ENCODE results near the gene DNAH9.
"Not testable (repeated sequence)": the region's sequence is repeated elsewhere in the genome, so short reads cannot be mapped to it uniquely, and the experiment has no call there.

DNAH9 gene

DNA sequence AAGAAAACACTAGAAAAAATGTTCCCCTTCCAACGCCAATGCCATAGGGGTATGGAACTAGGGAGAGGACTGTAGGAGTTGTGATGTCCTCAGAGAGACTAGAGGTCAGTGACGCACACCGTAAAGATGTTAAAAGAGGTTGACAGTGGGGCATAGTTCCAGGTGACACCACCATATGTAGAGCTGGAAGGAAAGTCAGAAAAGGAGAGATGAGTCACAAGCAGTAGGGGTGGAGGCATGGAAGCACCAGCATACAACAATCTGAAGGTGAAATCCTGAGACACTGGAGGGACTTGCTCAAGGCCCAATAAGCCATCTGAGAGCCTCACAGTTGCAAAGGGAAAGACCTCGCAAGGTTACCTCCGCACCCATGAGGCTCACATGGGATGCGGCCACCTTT lies 323.0 kb downstream of the DNAH9 start:
- DNase-seq: no peak

GRCh38 chr17:11922638-11923037 lies 324.4 kb downstream of the DNAH9 start:
- no peak for DNase-seq

GRCh38 chr17:11924076-11924475 lies 325.8 kb downstream of the DNAH9 start:
- DNase-seq: no peak

DNA sequence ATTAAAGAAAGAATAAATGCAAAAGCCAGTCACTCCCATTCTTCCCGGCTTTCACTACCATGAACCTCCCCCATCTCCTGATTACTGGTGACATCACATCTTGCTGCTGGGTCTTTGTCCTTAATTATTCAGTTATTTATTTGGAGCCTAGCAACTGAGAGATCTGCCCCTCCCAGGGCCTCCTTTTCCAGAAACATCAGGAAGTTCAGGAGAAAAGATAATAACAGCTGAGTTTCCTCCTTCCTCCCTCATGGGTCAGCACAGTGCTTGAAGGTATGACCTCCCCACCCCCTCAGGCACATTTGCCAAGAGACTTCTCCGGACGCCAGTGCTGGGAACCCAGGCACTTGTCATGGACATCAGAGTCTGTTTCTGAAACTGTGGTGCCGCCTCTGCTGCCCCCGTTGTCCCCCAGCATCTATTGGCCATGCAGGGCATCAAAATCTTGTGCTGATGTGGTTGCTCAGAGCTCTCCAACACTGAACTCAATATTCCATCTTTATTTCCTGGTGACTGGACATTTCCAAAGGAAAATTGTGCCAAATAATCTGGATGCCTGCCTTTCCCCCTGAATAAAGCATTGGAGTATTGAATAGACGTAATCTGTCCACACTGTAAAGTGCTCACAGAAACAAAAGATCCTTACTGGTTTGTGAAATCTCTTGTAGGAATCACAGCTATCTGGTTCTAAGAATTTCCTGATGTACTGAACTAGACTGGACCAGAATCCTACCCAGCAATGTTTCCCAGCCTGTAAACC lies 327.2 kb downstream of the DNAH9 start:
- DNase-seq: no peak

DNA sequence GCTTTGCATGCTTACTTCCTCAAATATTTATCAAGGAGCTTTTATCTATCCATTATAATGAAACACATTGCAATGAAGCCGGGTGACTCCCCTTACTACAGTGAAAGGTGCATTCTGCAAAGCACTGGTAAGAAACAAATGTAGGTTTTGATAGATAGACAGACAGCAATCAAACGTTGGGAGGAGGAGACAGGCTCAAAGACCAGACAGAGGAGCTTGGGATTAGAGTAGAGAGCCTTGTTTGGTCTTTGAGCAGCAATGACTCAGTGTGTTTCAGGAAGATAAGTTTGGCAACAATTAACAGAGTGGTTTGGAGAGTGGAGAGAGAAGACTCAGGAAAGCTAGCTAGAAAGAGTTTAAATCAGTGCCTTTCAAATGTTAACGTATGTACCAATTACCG lies 330.2 kb downstream of the DNAH9 start:
- DNase-seq: no peak

DNA sequence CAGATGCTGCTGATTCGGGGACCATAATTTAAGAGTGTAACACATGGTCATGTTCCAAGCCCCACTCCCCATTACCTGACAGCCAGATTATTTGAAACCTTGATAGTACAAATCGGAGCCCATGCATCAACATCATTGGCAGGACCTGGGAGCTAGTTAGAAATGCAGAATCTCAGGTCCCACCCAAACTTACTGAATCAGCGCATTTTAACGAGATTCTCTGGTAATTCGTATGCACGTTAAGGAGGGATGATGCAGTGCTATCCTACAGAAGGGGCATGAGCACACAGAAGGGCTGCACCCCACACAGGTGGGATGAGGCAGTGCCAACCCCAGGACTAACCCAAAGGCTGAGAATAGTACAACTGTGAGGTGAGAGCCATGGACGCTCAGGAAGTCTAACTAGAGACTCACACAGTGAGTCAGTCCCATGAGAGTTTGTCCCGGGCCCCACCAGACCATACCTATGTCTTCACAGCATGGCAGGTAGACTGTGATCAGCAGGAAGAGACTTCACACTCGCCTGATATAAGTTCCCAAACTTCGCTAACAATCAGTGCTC lies 334.1 kb downstream of the DNAH9 start:
- DNase-seq: no peak

GRCh38 chr17:11935734-11936406 lies 337.6 kb downstream of the DNAH9 start:
- DNase-seq: no peak

- no peak for DNase-seq
These were observed 342.6 kb downstream of the DNAH9 start for GRCh38 chr17:11940904-11941303.

- DNase-seq: not testable (repeated sequence)
These were observed 344.8 kb downstream of the DNAH9 start for GRCh38 chr17:11943086-11943485.

DNA sequence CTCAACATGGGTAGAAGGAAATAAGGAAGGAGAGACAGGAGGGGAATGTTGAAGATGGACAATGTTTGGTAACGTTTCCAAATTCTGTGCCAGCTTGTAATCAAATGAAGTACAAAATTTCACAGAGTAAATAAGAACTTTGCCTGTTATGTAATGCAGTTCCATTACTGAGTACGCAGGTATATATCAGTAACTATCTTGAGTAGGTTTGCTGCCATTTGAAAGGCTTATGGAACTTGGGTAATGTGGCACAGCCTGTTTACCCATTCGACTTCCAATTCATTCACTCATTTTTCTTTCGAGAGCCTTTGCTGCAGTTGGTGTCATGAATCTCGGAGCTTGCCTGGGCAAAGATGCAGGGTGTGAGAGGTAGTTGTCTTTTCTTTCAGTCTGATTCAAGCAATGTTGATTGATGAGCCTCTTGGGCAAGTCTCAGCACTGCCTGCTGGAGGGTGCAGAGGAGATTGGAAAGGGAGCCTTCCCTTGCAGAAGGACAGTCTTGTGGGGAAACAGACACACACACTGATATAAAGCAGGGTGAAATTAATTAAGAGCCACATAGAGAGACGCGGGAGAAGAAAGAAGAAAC lies 345.6 kb downstream of the DNAH9 start:
- no peak for DNase-seq

GRCh38 chr17:11944587-11944986 lies 346.3 kb downstream of the DNAH9 start:
- DNase-seq: no peak

DNA sequence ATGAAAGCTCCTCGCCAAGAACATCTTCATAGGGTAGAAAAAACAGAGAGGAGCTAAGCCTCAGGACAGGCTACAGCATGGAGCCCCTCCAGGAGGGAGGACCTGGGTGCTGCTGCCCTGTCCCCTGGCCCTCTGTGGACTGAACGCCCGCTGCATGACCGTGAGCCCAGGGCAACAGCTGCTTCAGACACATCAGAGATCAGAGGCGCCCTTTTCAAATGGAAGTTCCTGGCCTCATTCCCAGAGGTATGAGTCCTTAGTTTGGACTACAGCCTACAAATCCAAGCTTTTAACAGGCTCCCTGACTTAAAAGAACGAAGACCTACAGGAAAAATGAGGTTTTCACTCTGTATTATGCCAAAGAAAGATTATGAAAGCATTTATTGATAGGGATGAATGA lies 350.5 kb downstream of the DNAH9 start:
- DNase-seq: no peak

DNA sequence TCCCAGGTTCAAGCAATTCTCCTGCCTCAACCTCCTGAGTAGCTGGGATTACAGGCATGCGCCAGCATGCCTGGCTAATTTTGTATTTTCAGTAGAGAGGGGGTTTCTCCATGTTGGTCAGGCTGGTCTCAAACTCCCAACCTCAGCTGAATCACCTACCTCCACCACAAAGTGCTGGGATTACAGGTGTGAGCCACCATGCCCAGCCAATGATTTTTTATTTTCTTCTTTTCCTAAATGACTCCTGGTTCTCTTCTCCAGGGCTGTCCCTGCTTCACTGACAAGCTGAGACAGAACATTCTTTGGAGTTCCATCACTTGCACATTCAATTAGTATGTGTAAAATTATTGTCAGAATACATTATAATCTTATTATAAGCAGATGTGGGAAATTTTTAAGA lies 351.3 kb downstream of the DNAH9 start:
- DNase-seq: not testable (repeated sequence)

DNA sequence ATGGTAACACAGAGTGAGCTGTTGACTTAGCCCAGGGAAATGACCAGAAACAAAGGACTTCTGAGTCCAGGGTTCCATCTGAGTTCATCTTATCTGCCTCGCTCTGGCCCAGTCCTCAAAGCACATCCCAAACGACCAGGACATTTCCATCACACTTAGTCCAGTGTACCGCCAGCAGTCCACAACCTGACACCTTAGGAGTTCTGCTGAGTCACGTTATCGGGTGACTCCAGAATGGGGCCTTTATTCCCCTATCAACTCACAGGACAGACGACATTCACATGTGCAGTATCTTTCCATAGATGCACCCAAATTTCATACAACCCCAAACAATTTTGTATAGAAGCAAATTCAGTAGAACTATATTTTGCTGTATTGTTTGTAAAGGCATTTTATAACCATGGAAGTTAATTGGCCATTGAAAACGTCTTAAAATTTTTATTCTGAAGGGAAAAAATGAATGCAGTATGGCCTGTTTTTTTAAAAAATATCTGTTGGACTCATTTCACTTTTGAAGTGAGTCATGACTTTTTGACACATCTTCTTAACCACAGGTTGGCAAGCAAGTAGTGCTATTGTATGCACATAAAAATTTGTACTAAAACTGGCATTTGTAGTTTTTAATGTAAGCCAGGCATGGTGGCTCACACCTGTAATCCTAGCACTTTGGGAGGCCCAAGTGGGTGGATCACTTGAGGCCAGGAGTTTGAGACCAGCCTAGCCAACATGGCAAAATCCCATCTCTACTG lies 352.7 kb downstream of the DNAH9 start:
- no peak for DNase-seq

DNA sequence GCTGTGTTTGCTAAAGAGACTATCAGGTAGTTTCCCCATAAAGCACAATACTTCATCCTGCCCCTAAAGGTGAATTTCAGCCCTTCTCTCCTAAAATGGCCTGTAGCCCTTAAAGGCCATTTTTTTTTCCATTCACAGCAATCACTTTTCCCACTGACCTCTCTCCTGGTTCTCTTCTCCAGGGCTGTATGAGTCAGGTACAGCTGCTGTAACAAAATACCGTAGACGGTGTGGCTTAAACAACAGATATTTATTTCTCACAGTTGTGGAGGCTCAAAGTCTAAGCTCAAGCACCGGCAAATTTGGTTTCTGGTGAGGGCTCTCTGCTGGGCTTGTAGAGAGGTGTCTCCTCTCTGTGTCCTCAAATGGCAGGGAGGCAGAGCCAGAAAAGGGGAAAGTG lies 354.3 kb downstream of the DNAH9 start:
- DNase-seq: no peak

GRCh38 chr17:11953924-11954323 lies 355.7 kb downstream of the DNAH9 start:
- no peak for DNase-seq

GRCh38 chr17:11954936-11955335 lies 356.7 kb downstream of the DNAH9 start:
- DNase-seq: no peak

- no peak for DNase-seq
These were observed 371.3 kb downstream of the DNAH9 start for GRCh38 chr17:11969565-11969964.

DNA sequence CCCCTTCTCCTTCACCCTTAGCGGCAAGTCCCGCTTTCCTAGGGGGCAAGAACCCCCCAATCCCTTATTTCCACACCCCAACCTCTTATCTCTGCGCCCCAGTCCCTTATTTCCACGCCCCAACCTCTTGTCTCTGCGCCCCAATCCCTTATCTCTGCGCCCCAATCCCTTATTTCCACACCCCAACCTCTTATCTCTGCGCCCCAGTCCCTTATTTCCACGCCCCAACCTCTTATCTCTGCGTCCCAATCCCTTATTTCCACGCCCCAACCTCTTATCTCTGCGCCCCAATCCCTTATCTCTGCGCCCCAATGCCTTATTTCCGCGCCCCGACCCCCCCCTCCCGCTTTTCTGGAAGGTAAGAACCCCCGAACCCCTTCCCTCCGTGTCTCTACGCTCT lies 374.5 kb downstream of the DNAH9 start:
- not testable (repeated sequence) for DNase-seq

- DNase-seq: no peak
These were observed 381.5 kb downstream of the DNAH9 start for GRCh38 chr17:11979795-11980194.

GRCh38 chr17:11980813-11981212 lies 382.5 kb downstream of the DNAH9 start:
- no peak for DNase-seq

GRCh38 chr17:11981862-11982261 lies 383.6 kb downstream of the DNAH9 start:
- DNase-seq: no peak

All from activated gamma-delta T cell (primary cell).